ENCODE results near the gene PRDM16.

Gene PRDM16

GRCh38 chr1:3068564-3069431, at the start of gene PRDM16:
TSS of gene PRDM16 (plus strand) at chr1:3069203. CDS start at chr1:3069260, 57 bp downstream.
- H3K4me3 ChIP-seq (ENCODE audit: low read depth, low read length): no peak within 1 kb of the TSS
- TF ChIP-seq, protein P1, sequence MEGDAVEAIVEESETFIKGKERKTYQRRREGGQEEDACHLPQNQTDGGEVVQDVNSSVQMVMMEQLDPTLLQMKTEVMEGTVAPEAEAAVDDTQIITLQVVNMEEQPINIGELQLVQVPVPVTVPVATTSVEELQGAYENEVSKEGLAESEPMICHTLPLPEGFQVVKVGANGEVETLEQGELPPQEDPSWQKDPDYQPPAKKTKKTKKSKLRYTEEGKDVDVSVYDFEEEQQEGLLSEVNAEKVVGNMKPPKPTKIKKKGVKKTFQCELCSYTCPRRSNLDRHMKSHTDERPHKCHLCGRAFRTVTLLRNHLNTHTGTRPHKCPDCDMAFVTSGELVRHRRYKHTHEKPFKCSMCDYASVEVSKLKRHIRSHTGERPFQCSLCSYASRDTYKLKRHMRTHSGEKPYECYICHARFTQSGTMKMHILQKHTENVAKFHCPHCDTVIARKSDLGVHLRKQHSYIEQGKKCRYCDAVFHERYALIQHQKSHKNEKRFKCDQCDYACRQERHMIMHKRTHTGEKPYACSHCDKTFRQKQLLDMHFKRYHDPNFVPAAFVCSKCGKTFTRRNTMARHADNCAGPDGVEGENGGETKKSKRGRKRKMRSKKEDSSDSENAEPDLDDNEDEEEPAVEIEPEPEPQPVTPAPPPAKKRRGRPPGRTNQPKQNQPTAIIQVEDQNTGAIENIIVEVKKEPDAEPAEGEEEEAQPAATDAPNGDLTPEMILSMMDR (IDR thresholded peaks at IDR 0.05; ENCODE audit: borderline replicate concordance, insufficient read depth, low read depth, low read length): no peak

GRCh38 chr1:3019516-3020051, 49.4 kb upstream of the PRDM16 start:
- no peak overlapping the region for H3K4me3 ChIP-seq (ENCODE audit: low read depth, low read length)
- TF ChIP-seq, protein P1 (IDR thresholded peaks at IDR 0.05; ENCODE audit: borderline replicate concordance, insufficient read depth, low read depth, low read length): no peak

GRCh38 chr1:3020263-3020909, 48.6 kb upstream of the PRDM16 start:
- TF ChIP-seq, protein P1 (IDR thresholded peaks at IDR 0.05; ENCODE audit: borderline replicate concordance, insufficient read depth, low read depth, low read length): no peak
- no peak overlapping the region for H3K4me3 ChIP-seq (ENCODE audit: low read depth, low read length)

DNA sequence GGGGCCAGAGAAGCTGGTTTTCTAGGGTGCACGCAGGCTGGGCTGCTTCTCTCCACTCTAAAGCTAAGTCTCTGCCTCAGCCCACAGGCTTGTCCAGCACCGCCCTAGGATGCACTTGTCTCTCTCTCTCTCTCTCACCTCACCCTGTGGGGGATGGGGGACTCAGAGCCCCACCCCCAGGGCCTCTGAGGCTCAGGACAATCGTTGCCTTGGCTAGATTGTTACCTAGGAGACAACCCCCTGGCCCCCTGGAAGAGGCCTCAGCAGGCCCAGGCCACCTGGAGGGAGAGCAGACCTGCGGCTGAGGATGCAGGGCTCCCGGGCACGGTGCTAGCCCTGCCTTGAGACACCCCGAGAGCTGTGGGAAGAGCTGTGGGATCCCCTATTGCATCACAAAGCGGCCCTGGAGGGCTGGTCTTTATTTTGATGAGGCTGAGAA, 47.8 kb upstream of the PRDM16 start, which contains the start of gene ACTRT2:
Gene ACTRT2, plus strand, starts transcription at position 235 of the 439 bp plus-strand sequence. CDS start 220 bp downstream, outside the sequence.
- TF ChIP-seq, protein P1 (IDR thresholded peaks at IDR 0.05; ENCODE audit: borderline replicate concordance, insufficient read depth, low read depth, low read length): no peak
- no peak within 1 kb of the TSS for H3K4me3 ChIP-seq (ENCODE audit: low read depth, low read length)

DNA sequence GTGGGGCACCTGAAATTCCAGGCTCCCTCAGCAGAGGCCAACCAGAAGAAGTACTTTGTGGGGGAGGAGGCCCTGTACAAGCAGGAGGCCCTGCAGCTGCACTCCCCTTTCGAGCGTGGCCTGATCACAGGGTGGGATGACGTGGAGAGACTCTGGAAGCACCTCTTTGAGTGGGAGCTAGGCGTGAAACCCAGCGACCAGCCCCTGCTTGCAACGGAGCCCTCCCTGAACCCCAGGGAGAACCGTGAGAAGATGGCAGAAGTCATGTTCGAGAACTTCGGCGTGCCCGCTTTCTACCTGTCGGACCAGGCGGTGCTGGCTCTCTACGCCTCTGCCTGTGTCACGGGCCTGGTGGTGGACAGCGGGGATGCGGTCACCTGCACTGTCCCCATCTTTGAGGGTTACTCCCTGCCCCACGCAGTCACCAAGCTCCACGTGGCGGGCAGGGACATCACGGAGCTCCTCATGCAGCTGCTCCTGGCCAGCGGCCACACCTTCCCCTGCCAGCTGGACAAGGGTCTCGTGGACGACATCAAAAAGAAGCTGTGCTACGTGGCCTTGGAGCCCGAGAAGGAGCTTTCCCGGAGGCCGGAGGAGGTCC, 47.1 kb upstream of the PRDM16 start:
- TF ChIP-seq, protein P1 (IDR thresholded peaks at IDR 0.05; ENCODE audit: borderline replicate concordance, insufficient read depth, low read depth, low read length): no peak
- no peak overlapping the region for H3K4me3 ChIP-seq (ENCODE audit: low read depth, low read length)

- H3K4me3 ChIP-seq (ENCODE audit: low read depth, low read length): no peak overlapping the region
- TF ChIP-seq, protein P1 (IDR thresholded peaks at IDR 0.05; ENCODE audit: borderline replicate concordance, insufficient read depth, low read depth, low read length): no peak
Measured at GRCh38 chr1:3022511-3022973, 46.5 kb upstream of the PRDM16 start.

All from GM12875 (cell line).